ENCODE results near the gene ING1. TPM values are rescaled to one million over a fixed set of nuclear protein-coding genes. Genes with fewer than 3 reads are reported as not detected.

ING1 gene
- total RNA-seq, 4 donors from 2014 or later: 10.6 to 26.1 (median 13.7) TPM

- H3K4me3 ChIP-seq (ENCODE audit: low read depth, poor library complexity, severe bottlenecking): no peak overlapping the region
- WGBS, 2 donors: 91 to 93% methylated on average over 10 of the region's 10 CpGs
- DNase-seq (ENCODE audit: low spot score in 2 of 2): peak in 1 of 2 donors; percentile 82
- intact Hi-C loops (cut with DNase I; ENCODE audit: low total_unique reads): no loop called here
- TF ChIP-seq POLR2A (IDR thresholded peaks at IDR 0.05) (no peak), CTCF (IDR thresholded peaks at IDR 0.05) (no peak)
Observed at GRCh38 chr13:110696776-110697175, 16.7 kb upstream of the ING1 start.

DNA sequence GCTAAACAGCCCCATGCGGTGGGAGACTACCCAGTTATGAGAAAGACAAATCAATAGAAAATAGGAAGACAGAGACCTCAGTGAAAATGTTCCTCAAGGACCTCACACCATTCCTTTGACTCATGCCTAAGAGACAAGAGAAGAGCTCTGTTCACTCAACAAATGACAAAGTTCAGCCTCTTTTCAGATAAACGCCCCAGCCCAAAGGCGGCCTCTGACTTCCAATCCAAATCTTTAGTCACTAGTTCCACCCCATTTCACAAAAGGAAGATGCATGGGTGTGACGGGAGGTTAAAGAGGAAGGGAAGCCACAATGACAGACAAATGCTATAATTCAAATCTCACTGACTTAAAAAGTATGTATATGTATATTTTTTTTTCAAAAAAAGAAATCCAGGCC is 15.7 kb upstream of the ING1 start:
- WGBS, 2 donors: 80 to 85% methylated on average over 4 of the region's 4 CpGs

DNA sequence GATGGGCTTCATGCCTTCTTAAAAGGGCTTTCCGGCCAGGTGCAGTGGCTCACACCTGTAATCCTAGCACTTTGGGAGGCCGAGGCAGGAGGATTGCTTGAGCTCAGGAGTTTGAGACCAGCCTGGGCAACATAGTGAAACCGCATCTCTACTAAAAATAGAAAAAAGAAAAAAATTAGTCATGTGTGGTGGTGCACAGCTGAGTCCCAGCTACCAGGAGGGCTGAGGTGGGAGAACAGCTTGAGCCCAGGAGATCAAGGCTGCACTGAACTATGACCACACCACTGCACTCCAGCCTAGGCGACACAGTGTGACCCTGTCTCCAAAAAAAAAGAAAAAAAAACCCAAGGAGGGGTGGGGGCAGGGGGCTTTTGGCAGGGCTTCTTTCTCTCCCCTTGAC is 14.8 kb upstream of the ING1 start:
- intact Hi-C loops (cut with DNase I; ENCODE audit: low total_unique reads): no loop called here
- H3K4me3 ChIP-seq (ENCODE audit: low read depth, poor library complexity, severe bottlenecking): no peak overlapping the region
- DNase-seq (ENCODE audit: low spot score in 2 of 2): no peak
- TF ChIP-seq CTCF (IDR thresholded peaks at IDR 0.05) (no peak), POLR2A (IDR thresholded peaks at IDR 0.05) (no peak)
- 94 to 97% methylated on average over 4 of the region's 4 CpGs for WGBS, 2 donors

More for the DNA sequence above, 15.7 kb upstream of the ING1 start:
- no peak overlapping the region for H3K4me3 ChIP-seq (ENCODE audit: low read depth, poor library complexity, severe bottlenecking)
- DNase-seq (ENCODE audit: low spot score in 2 of 2): no peak
- no peak for TF ChIP-seq CTCF (IDR thresholded peaks at IDR 0.05)
- TF ChIP-seq POLR2A (IDR thresholded peaks at IDR 0.05): no peak
- intact Hi-C loops (cut with DNase I; ENCODE audit: low total_unique reads): no loop called here

DNA sequence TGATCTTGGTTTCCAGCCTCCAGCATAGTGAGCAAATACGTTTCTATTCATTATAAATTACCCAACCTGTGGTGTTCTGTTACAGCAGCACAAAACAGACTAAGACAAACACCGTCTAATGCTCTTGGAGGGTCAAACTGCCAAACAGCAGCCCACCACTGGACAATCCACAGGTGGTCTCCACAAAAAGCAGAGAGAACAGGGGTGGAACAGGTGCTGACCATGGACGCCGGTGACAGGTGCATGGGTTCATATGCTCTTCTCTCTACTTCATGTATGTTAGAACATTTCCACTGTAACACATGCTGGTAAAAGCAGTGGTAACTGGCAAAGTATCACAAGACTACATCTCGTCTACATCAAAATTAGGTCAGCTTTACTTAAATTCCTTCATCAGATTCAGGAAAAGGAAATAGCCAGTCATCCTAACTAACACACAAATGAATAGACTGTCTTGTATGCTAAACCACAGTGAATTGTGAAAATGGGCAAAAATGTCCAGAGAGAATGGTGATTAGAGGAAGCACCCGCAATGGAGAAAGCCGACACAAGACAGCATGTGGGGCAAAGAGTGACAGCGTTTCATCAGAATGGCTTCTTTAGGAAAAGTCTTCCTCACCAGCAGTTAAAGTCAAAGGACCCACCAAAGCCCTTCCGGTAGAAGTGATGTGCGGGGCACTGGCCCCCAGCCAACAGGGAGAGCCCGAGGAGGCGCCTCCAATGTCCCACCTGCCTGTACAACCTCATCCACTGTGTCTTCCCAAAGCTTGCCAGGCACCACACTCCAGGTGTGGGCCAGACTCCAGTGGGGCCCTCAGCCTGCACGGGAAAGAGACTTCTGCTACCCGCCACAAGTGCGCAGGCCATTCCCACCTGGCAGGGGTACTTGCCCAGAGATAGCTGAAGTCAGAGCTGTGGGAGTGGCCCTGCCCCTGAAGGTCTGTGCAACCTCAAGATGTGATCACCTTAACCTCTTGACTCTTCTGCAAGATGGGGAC is 14.1 kb upstream of the ING1 start:
- intact Hi-C loops (cut with DNase I; ENCODE audit: low total_unique reads): no loop called here
- WGBS, 2 donors: 85 to 92% methylated on average over 14 to 15 of the region's 15 CpGs
- no peak for TF ChIP-seq POLR2A (IDR thresholded peaks at IDR 0.05)
- TF ChIP-seq CTCF (IDR thresholded peaks at IDR 0.05): no peak
- H3K4me3 ChIP-seq (ENCODE audit: low read depth, poor library complexity, severe bottlenecking): no peak overlapping the region
- peak in 1 of 2 donors; percentile 74 for DNase-seq (ENCODE audit: low spot score in 2 of 2)

DNA sequence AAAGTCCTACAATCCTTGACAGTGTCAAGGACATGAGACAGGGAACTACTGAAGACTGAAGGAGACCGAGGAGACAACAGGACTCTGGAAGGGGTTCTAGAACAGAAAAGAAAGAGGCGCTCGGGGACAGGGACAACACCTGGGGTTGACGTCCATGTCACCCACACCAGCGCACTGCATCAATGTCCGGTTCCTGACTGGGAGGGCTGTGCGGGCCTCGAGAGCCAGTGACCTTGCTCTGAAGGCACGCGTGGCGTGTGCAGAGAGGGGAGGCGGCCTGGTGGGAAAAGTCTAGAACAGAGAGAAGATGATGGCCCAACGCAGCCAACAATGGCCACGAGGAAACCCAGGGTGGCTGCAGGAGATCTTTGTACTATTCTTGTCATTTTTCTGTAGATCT is 13.3 kb upstream of the ING1 start:
- 93 to 97% methylated on average over 14 of the region's 14 CpGs for WGBS, 2 donors
- TF ChIP-seq CTCF (IDR thresholded peaks at IDR 0.05) (no peak), POLR2A (IDR thresholded peaks at IDR 0.05) (no peak)
- DNase-seq (ENCODE audit: low spot score in 2 of 2): peak in 1 of 2 donors; percentile 29
- intact Hi-C loops (cut with DNase I; ENCODE audit: low total_unique reads): no loop called here
- no peak overlapping the region for H3K4me3 ChIP-seq (ENCODE audit: low read depth, poor library complexity, severe bottlenecking)
